OCI-LY3 (cell line): ENCODE measurements around the gene C6orf15.

Source experiments
- H2AFZ ChIP-seq: fragments of 200-600, 300-600 bp; shearing (Covaris generic); 2 replicates; pipeline ENCODE4 v1.6.0; 2014; ENCODE audit warnings: antibody characterized with exemption, low read depth, low read length
- H3K27ac ChIP-seq: fragments of 200-600, 300-600 bp; sonication (generic); 2 replicates; pipeline ENCODE4 v1.5.1; 2014; ENCODE audit warnings: mild to moderate bottlenecking, low read length, moderate library complexity, mixed read lengths
- H3K27me3 ChIP-seq: fragments of 200-600, 300-600 bp; sonication (generic); 2 replicates; pipeline ENCODE4 v1.6.1; 2014; ENCODE audit warnings: low read depth, low read length, mixed read lengths
- H3K36me3 ChIP-seq: fragments of 200-600, 300-600 bp; sonication (generic); replicated peaks from 2 replicates; pipeline ENCODE3; 2014; ENCODE audit warnings: low read depth, low read length, mixed read lengths
- H3K4me1 ChIP-seq: fragments of 300-600, 200-600 bp; sonication (generic); 2 replicates; pipeline ENCODE4 v1.6.1; 2014; ENCODE audit warnings: low read length, mixed read lengths
- H3K4me2 ChIP-seq: fragments of 200-600, 300-600 bp; sonication (generic); 2 replicates; pipeline ENCODE4 v1.6.1; 2014; ENCODE audit warnings: low read length, mixed read lengths
- H3K4me3 ChIP-seq: fragments of 300-600, 200-600 bp; sonication (generic); 2 replicates; pipeline ENCODE4 v1.5.1; 2014; ENCODE audit warnings: antibody characterized with exemption, mild to moderate bottlenecking, low read length, moderate library complexity
- H3K79me2 ChIP-seq: fragments of 300-600, 200-600 bp; shearing (Covaris generic); 2 replicates; pipeline ENCODE4 v1.6.1; 2014; ENCODE audit warnings: mild to moderate bottlenecking, low read length, mixed read lengths
- H3K9ac ChIP-seq: fragments of 300-600, 200-600 bp; shearing (Covaris generic); 2 replicates; pipeline ENCODE4 v1.6.0; 2014; ENCODE audit warnings: mild to moderate bottlenecking, low read length, moderate library complexity
- H3K9me3 ChIP-seq: fragments of 200-600, 300-600 bp; shearing (Covaris generic); 2 replicates; pipeline ENCODE4 v1.6.1; 2014; ENCODE audit warnings: low read length, mixed read lengths; ENCODE audit not compliant: insufficient read depth
- H4K20me1 ChIP-seq: fragments of 200-600, 300-600 bp; sonication (generic); 2 replicates; pipeline ENCODE4 v1.6.1; 2016; ENCODE audit warnings: low read length, mixed read lengths; ENCODE audit not compliant: insufficient read depth
- EZH2phosphoT487 ChIP-seq: fragments of 200-600 bp; shearing (Covaris generic); IDR thresholded peaks from 2 replicates; pipeline ENCODE4 v1.6.1; 2018; ENCODE audit warnings: antibody characterized with exemption, mixed run types, low read depth
- TF ChIP-seq, protein P1 (sequence below): fragments of 200-600, 300-600 bp; sonication (generic); IDR thresholded peaks from 2 replicates; pipeline ENCODE4 v1.5.1; 2014; ENCODE audit warnings: antibody characterized with exemption, low read length, low read depth

C6orf15 gene

DNA sequence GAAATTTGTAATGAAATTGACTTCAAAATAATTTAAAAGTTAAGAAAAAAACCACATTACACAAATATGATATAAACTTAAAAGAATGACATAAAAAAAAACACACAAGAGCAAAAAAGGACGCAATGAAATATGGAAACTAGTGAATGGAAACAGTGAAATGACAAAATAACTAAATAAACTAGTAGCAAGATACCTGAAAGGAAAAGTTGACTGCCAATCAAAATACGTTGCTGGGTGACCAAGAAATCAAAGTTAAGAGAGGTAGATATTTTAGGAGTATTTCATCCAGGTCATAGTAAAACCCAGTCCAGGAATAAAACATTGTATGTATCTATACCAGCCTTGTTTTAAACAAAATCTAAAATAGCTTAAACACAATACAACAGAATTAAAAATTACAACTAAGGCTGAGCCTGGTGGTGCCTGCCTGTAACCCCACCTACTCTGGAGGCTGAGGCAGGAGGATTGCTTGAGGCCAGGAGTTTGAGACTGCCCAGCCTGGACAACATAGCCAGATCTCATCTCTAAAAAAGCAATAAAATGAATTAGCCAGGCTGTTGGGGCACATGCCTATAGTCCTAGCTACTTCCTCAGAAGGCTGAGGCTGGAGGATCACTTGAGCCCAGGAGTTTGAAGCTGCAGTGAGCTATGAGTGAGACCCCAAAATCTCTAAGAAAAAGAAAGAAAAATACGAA lies 22.0 kb downstream of the C6orf15 start:
- H3K79me2 ChIP-seq: no peaks in the 10 kb centered on the region
- H3K36me3 ChIP-seq: no peaks in the 10 kb centered on the region
- TF ChIP-seq, protein P1, sequence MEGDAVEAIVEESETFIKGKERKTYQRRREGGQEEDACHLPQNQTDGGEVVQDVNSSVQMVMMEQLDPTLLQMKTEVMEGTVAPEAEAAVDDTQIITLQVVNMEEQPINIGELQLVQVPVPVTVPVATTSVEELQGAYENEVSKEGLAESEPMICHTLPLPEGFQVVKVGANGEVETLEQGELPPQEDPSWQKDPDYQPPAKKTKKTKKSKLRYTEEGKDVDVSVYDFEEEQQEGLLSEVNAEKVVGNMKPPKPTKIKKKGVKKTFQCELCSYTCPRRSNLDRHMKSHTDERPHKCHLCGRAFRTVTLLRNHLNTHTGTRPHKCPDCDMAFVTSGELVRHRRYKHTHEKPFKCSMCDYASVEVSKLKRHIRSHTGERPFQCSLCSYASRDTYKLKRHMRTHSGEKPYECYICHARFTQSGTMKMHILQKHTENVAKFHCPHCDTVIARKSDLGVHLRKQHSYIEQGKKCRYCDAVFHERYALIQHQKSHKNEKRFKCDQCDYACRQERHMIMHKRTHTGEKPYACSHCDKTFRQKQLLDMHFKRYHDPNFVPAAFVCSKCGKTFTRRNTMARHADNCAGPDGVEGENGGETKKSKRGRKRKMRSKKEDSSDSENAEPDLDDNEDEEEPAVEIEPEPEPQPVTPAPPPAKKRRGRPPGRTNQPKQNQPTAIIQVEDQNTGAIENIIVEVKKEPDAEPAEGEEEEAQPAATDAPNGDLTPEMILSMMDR: no peak
- no peak for TF ChIP-seq EZH2phosphoT487
- no peak overlapping the region for H3K4me2 ChIP-seq
- no peak overlapping the region for H3K4me3 ChIP-seq
- no peak overlapping the region for H2AFZ ChIP-seq
- no peaks in the 10 kb centered on the region for H3K27me3 ChIP-seq
- no peaks in the 10 kb centered on the region for H3K9me3 ChIP-seq
- H4K20me1 ChIP-seq: no peaks in the 10 kb centered on the region
- H3K4me1 ChIP-seq: peaks cover 11% of the 10 kb centered on the region
- no peak overlapping the region for H3K9ac ChIP-seq
- no peak overlapping the region for H3K27ac ChIP-seq

DNA sequence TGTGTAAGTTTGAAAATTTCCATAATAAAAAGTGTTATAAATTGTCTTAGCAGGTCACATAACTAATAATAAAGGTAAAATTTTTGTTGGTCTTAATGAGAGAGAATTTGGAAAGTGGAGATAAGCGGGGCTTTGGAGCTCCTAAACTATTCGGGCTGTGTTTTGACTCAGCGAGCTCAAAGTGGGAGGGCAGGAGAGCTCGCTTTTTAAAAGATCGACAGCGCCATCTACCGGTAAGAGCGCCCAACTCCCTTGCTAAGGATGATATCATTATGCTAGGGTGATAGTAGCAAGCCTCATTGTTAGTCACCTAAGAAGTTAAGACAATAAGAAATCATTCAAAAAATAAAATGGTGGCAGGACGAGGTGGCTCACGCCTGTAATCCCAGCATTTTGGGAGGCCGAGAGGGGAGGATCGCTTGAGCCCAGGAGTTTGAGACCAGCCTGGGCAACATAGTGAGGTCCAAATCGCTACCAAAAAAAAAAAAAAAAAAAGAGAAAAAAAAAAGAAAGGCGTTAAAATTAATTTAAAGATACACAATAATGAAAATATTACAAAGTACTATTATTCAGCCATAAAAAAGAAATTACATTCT lies 24.8 kb downstream of the C6orf15 start:
- H3K27ac ChIP-seq: no peak overlapping the region
- H3K4me1 ChIP-seq: peaks cover 27% of the 10 kb centered on the region
- H3K9ac ChIP-seq: no peak overlapping the region
- H3K79me2 ChIP-seq: no peaks in the 10 kb centered on the region
- H3K27me3 ChIP-seq: no peaks in the 10 kb centered on the region
- no peaks in the 10 kb centered on the region for H4K20me1 ChIP-seq
- H3K4me2 ChIP-seq: peak overlapping the region; percentile 40
- H3K4me3 ChIP-seq: peak overlapping the region; percentile 28; the same call in 1 of the 2 replicates
- TF ChIP-seq, protein P1: peak; percentile 54
- TF ChIP-seq EZH2phosphoT487: no peak
- H2AFZ ChIP-seq: no peak overlapping the region
- H3K9me3 ChIP-seq: no peaks in the 10 kb centered on the region
- no peaks in the 10 kb centered on the region for H3K36me3 ChIP-seq

DNA sequence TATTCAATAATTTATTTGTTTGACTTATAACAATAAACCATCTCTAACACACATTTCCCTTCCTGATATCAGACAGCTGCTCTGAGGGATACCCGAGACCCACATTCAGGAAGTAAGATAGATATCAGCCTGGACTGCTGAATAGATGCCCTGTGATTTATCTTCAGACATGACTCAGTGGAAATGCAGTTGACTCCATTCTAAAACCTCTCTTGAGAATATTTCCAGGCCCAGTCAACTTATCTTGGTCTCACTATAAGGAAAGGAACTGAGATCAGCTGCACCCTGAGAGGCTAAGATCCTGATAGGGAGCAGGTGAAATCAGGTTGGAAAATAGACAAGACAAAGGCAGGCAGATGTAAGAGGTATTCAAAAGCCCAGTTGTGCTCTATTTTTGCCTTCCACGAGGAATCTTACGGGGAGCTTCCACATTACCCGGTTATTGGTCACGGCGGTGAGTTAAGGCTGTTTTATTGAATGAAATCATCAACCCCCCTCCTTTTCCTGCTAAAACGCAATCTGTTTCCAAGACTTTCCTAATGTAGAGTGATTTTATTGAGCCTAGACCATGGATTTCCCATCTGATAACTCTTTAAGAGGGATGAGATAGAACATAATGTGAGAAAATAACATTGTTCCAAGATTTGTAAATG lies 25.5 kb downstream of the C6orf15 start:
- H4K20me1 ChIP-seq: no peaks in the 10 kb centered on the region
- no peak overlapping the region for H3K9ac ChIP-seq
- H3K27me3 ChIP-seq: 0 out of 2 replicates have a peak, but pooled peaks cover 3% of the 10 kb centered on the region
- H3K36me3 ChIP-seq: no peaks in the 10 kb centered on the region
- no peaks in the 10 kb centered on the region for H3K79me2 ChIP-seq
- peak overlapping the region; percentile 40 for H3K4me2 ChIP-seq
- H2AFZ ChIP-seq: no peak overlapping the region
- H3K27ac ChIP-seq: no peak overlapping the region
- peak overlapping the region; percentile 28; the same call in 1 of the 2 replicates for H3K4me3 ChIP-seq
- H3K4me1 ChIP-seq: peaks cover 33% of the 10 kb centered on the region
- no peak for TF ChIP-seq EZH2phosphoT487
- TF ChIP-seq, protein P1: no peak
- no peaks in the 10 kb centered on the region for H3K9me3 ChIP-seq

DNA sequence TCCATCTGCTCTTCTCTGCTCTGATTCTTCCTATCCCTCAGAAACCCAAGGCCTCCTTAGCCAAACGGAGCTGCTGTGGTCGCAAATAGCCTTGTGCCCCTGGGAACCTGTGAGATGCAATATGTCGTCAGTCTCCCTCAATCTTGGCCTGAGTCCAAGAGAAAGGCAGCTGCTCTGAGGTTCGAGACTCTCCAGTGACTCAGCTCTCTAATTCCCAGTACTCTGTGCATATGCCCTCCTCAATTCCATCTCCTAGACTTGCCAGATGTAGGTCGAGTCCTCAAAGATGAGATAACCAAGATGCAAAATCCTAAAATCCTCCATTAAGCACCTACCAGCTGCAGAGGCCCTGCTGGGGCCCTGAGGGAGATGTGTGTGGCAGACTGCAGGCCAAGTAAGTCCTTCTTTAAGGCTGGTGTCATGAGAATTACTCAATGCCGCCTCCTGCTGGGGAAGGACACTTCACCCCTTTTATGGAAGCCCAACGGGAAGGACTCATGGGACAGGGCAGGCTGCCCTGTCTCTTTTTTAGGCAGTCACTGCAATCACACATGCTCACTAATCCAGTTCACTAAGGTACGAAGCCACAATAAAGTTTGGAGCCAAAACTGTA lies 28.5 kb downstream of the C6orf15 start:
- peak overlapping the region; percentile 39 for H3K4me2 ChIP-seq
- TF ChIP-seq, protein P1: peak; percentile 30
- TF ChIP-seq EZH2phosphoT487: no peak

More for the DNA sequence above, 28.5 kb downstream of the C6orf15 start:
- Histone ChIP-seq H3K9me3 (no peaks in the 10 kb centered on the region), H3K36me3 (no peaks in the 10 kb centered on the region), H3K79me2 (no peaks in the 10 kb centered on the region), H4K20me1 (no peaks in the 10 kb centered on the region), H3K27ac (no peak overlapping the region), H2AFZ (no peak overlapping the region), H3K4me3 (no peak overlapping the region), H3K4me1 (peaks cover 35% of the 10 kb centered on the region), H3K9ac (no peak overlapping the region), H3K27me3 (0 out of 2 replicates have a peak, but pooled peaks cover 4% of the 10 kb centered on the region)
